Measurements from ENCODE around the gene LLGL2.

Gene LLGL2

GRCh38 chr17:75507733-75508719, 17.5 kb upstream of the LLGL2 start:
- Mint-ChIP-seq H3K4me1 (ENCODE audit: low read depth) (no peaks in the 10 kb centered on the region), H3K36me3 (ENCODE audit: low read depth) (no peaks in the 10 kb centered on the region), H3K9me3 (no peaks in the 10 kb centered on the region)

GRCh38 chr17:75508931-75509361, 16.6 kb upstream of the LLGL2 start:
- Mint-ChIP-seq H3K27ac (no peak overlapping the region), H3K36me3 (ENCODE audit: low read depth) (no peaks in the 10 kb centered on the region), H3K4me3 (no peak overlapping the region), H3K27me3 (ENCODE audit: low read depth) (peaks cover 7% of the 10 kb centered on the region), H3K4me1 (ENCODE audit: low read depth) (no peaks in the 10 kb centered on the region), H3K9me3 (no peaks in the 10 kb centered on the region)
- no peak for DNase-seq (ENCODE audit: low spot score)

More at GRCh38 chr17:75507733-75508719, 17.5 kb upstream of the LLGL2 start:
- Mint-ChIP-seq H3K4me3 (no peak overlapping the region), H3K27me3 (ENCODE audit: low read depth) (peaks cover 3% of the 10 kb centered on the region), H3K27ac (no peak overlapping the region)
- no peak for DNase-seq (ENCODE audit: low spot score)

GRCh38 chr17:75509528-75510258, 15.8 kb upstream of the LLGL2 start:
- no peaks in the 10 kb centered on the region for H3K4me1 Mint-ChIP-seq (ENCODE audit: low read depth)
- H3K27me3 Mint-ChIP-seq (ENCODE audit: low read depth) = peaks cover 11% of the 10 kb centered on the region
- no peak overlapping the region for H3K27ac Mint-ChIP-seq
- H3K9me3 Mint-ChIP-seq = no peaks in the 10 kb centered on the region
- no peak for DNase-seq (ENCODE audit: low spot score)
- no peaks in the 10 kb centered on the region for H3K36me3 Mint-ChIP-seq (ENCODE audit: low read depth)
- no peak overlapping the region for H3K4me3 Mint-ChIP-seq

GRCh38 chr17:75511270-75511609, 14.3 kb upstream of the LLGL2 start:
- no peaks in the 10 kb centered on the region for H3K4me1 Mint-ChIP-seq (ENCODE audit: low read depth)
- H3K9me3 Mint-ChIP-seq = no peaks in the 10 kb centered on the region
- no peak overlapping the region for H3K27ac Mint-ChIP-seq
- peaks cover 11% of the 10 kb centered on the region for H3K27me3 Mint-ChIP-seq (ENCODE audit: low read depth)
- H3K4me3 Mint-ChIP-seq = no peak overlapping the region
- DNase-seq (ENCODE audit: low spot score) = no peak
- H3K36me3 Mint-ChIP-seq (ENCODE audit: low read depth) = no peaks in the 10 kb centered on the region

- no peak overlapping the region for H3K4me3 Mint-ChIP-seq
Measured at GRCh38 chr17:75511610-75512575, 13.6 kb upstream of the LLGL2 start.

GRCh38 chr17:75512926-75513640, 12.4 kb upstream of the LLGL2 start:
- no peak overlapping the region for H3K27ac Mint-ChIP-seq
- DNase-seq (ENCODE audit: low spot score) = no peak
- no peaks in the 10 kb centered on the region for H3K9me3 Mint-ChIP-seq
- H3K36me3 Mint-ChIP-seq (ENCODE audit: low read depth) = peaks cover 1% of the 10 kb centered on the region
- peak overlapping the region; percentile 51 for H3K4me3 Mint-ChIP-seq
- H3K4me1 Mint-ChIP-seq (ENCODE audit: low read depth) = peaks cover 10% of the 10 kb centered on the region
- H3K27me3 Mint-ChIP-seq (ENCODE audit: low read depth) = peaks cover 11% of the 10 kb centered on the region

More at GRCh38 chr17:75511610-75512575, 13.6 kb upstream of the LLGL2 start:
- Mint-ChIP-seq H3K36me3 (ENCODE audit: low read depth) (no peaks in the 10 kb centered on the region), H3K27ac (no peak overlapping the region), H3K4me1 (ENCODE audit: low read depth) (no peaks in the 10 kb centered on the region), H3K9me3 (no peaks in the 10 kb centered on the region), H3K27me3 (ENCODE audit: low read depth) (peaks cover 11% of the 10 kb centered on the region)
- no peak for DNase-seq (ENCODE audit: low spot score)

- H3K27me3 Mint-ChIP-seq (ENCODE audit: low read depth) = peaks cover 11% of the 10 kb centered on the region
- H3K4me3 Mint-ChIP-seq = peak overlapping the region; percentile 51
- DNase-seq (ENCODE audit: low spot score) = no peak
- peaks cover 7% of the 10 kb centered on the region for H3K36me3 Mint-ChIP-seq (ENCODE audit: low read depth)
- peaks cover 16% of the 10 kb centered on the region for H3K4me1 Mint-ChIP-seq (ENCODE audit: low read depth)
- no peaks in the 10 kb centered on the region for H3K9me3 Mint-ChIP-seq
- H3K27ac Mint-ChIP-seq = no peak overlapping the region
Measured at GRCh38 chr17:75513641-75514000, 11.9 kb upstream of the LLGL2 start.

GRCh38 chr17:75514299-75514918, 11.1 kb upstream of the LLGL2 start:
- no peak overlapping the region for H3K27ac Mint-ChIP-seq
- no peaks in the 10 kb centered on the region for H3K9me3 Mint-ChIP-seq
- H3K4me3 Mint-ChIP-seq = peak overlapping the region; percentile 32
- peaks cover 11% of the 10 kb centered on the region for H3K27me3 Mint-ChIP-seq (ENCODE audit: low read depth)
- H3K36me3 Mint-ChIP-seq (ENCODE audit: low read depth) = peaks cover 10% of the 10 kb centered on the region
- peaks cover 18% of the 10 kb centered on the region for H3K4me1 Mint-ChIP-seq (ENCODE audit: low read depth)
- no peak for DNase-seq (ENCODE audit: low spot score)

GRCh38 chr17:75514919-75515495, 10.5 kb upstream of the LLGL2 start:
- no peak overlapping the region for H3K27ac Mint-ChIP-seq
- H3K4me3 Mint-ChIP-seq = no peak overlapping the region
- no peaks in the 10 kb centered on the region for H3K9me3 Mint-ChIP-seq
- DNase-seq (ENCODE audit: low spot score) = no peak
- peaks cover 8% of the 10 kb centered on the region for H3K27me3 Mint-ChIP-seq (ENCODE audit: low read depth)
- H3K4me1 Mint-ChIP-seq (ENCODE audit: low read depth) = peaks cover 22% of the 10 kb centered on the region
- peaks cover 14% of the 10 kb centered on the region for H3K36me3 Mint-ChIP-seq (ENCODE audit: low read depth)

GRCh38 chr17:75515496-75516254, 9.8 kb upstream of the LLGL2 start, which contains the start of gene CASKIN2:
Gene CASKIN2 (minus strand): TSS chr17:75515537. CDS start chr17:75513804, 1,733 bp downstream.
- peak; percentile 78 for DNase-seq (ENCODE audit: low spot score)
- H3K27ac Mint-ChIP-seq = no peak within 1 kb of the TSS
- H3K27me3 Mint-ChIP-seq (ENCODE audit: low read depth) = peaks cover 8% of the 10 kb centered on the region
- no peaks in the 10 kb centered on the region for H3K9me3 Mint-ChIP-seq
- peak within 1 kb of the TSS; percentile 80 for H3K4me3 Mint-ChIP-seq
- peaks cover 15% of the 10 kb centered on the region for H3K36me3 Mint-ChIP-seq (ENCODE audit: low read depth)
- peaks cover 22% of the 10 kb centered on the region for H3K4me1 Mint-ChIP-seq (ENCODE audit: low read depth)

- Mint-ChIP-seq H3K27me3 (ENCODE audit: low read depth) (peaks cover 8% of the 10 kb centered on the region), H3K36me3 (ENCODE audit: low read depth) (peaks cover 19% of the 10 kb centered on the region), H3K27ac (peak within 1 kb of the TSS; percentile 83), H3K9me3 (no peaks in the 10 kb centered on the region), H3K4me1 (ENCODE audit: low read depth) (peaks cover 22% of the 10 kb centered on the region), H3K4me3 (peak within 1 kb of the TSS; percentile 80)
- peak; percentile 94 for DNase-seq (ENCODE audit: low spot score)
Measured at GRCh38 chr17:75516255-75516618, 9.3 kb upstream of the LLGL2 start, which contains the start of gene TSEN54. Gene TSEN54 (plus strand): TSS chr17:75516528. CDS start chr17:75516561, 33 bp downstream.

Measured in T-helper 2 cell treated with Interferon-gamma antibody and Interleukin-4, amounts not matched to agents 5 μg/mL and 100 μg/mL, for 36 hours (primary cell).